HL-60/S4 treated with retinoic acid at 250 ng/mL for 4 days and 3 days (cell line): ENCODE results near the gene IQGAP2.

Experiments used
- in situ Hi-C: fragments of 300-500 bp; cut with MboI; formaldehyde crosslinking; loops from 2 replicates; pipeline ENCODE4 v1.7.0; 2022; ENCODE audit warnings: low sequenced_read_pairs

The IQGAP2 gene

DNA sequence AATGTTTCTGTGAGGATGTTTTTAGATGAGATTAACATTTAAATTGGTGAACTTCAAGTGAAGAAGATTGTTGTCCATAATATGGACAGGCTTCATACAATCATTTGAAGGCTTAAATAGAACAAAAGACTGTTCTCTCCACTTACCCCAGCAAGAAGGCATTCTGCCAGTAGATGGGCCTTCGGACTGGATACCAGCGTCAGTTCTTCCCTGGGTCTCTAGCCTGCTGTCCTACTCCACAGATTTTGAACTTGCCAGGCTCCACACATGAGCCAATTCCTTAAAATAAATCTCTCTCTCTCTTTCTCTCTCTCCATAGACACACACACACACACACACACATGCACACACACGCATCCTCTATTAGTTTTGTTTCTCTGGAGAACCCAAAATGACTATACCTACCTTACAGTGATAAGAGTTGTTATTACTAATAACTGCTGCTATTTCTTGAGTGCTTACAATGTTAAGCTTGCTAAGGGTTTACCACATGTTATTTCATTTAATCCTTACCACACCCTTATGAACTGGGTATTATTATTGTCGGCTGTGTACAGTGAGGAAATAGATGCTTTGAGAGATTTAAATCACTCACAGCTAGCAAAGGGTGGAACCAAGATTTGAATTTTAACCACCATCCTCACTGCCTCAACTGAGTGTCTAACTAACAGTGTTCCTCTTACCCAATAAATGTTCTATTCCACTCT, 19.8 kb upstream of the IQGAP2 start:
- in situ Hi-C loops = no loop called here

DNA sequence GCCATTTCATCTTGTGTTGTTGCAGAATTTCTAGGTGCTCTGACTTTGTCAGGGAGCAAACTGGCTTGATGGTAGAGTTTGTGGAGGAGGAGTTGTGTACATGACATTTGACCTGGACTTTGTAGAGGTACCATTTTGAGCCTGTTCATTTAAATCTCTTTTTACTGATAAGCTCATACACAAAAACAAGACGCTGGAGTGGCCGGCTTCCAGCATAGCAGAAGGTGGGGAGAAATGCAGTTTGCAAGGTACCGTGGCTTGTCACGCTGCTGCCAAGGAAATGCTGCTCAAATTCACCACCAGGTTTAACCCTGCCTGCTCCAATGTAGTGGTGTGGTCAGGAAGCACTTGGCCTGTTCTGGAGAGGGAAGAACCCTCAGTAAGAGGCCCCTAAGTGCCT, 18.9 kb upstream of the IQGAP2 start:
- in situ Hi-C loops = no loop called here

- in situ Hi-C loops = no loop called here
Observed at GRCh38 chr5:76384705-76385104, 18.4 kb upstream of the IQGAP2 start.

DNA sequence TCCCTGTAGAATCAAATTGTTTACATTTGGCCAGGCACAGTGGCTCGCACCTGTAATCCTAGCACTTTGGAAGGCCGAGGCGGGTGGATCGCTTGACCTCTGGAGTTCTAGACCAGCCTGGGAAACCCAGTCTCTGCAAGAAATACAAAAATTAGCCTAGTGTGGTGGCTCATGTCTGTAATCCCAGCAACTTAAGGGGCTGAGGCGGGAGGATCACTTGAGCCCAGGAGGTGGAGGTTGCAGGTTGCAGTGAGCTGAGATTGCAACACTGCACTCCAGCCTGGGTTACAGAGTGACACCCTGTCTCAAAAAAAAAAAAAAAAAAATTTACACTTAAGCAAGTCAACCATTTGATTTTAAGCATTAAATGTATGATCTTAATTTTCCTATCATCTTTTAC, 17.5 kb upstream of the IQGAP2 start:
- in situ Hi-C loops = no loop called here

- in situ Hi-C loops = no loop called here
Observed at GRCh38 chr5:76386360-76386759, 16.7 kb upstream of the IQGAP2 start.

- in situ Hi-C loops = no loop called here
Observed at GRCh38 chr5:76388236-76388635, 14.8 kb upstream of the IQGAP2 start.

DNA sequence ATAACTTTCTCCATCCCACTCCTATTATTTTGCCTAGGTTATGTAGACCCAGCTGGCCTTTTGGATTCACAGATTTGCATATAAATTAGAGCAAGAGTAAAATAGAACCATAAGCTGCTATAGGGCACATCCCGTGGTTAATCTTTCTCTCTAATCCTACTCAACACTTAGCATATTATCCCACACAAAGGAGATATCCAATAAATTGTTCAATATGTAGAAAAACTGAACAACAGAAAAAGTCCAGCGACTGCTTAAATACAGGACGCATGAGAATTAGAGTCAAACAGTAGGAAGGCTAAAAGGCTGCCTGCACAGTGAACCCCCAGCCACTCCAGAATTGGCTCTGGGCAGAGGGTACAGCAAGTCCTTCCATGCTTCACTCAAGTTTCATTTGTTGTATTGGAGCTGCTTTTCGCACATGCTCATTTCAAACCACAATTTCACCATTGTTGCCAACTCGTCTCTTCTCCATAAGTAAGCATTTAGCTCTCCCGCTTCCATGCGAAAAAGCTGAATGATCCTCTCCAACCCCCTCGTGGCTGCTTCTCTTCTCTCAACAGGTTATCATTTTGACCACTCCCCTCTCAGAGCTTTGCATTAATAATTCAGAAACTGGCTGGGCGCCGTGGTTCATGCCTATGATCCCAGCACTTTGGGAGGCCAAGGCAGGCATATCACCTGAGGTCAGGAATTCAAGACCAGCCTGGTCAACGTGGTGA, 14.1 kb upstream of the IQGAP2 start:
- in situ Hi-C loops = no loop called here

GRCh38 chr5:76389513-76390154, 13.5 kb upstream of the IQGAP2 start:
- in situ Hi-C loops = no loop called here

- in situ Hi-C loops = no loop called here
Observed at GRCh38 chr5:76391014-76391413, 12.1 kb upstream of the IQGAP2 start.

- in situ Hi-C loops = no loop called here
Observed at GRCh38 chr5:76393035-76393680, 9.9 kb upstream of the IQGAP2 start.

DNA sequence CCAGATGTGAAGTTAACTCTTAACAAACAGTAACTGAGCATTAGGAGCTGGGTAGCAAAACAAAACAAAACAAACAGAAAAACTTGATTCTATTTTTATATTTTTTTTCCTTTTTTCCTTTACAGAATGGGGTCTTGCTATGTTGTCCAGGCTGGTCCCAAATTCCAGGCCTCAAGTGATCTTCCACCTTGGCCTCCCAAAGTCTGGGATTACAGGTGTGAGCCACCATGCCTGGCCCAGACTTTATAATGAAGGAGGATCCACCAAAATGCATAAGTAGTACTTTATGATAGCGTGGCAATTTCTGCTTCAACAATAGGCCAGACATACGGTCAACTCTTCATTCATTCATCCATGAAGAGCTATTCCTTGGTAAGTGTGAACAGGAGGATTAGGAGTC, 5.9 kb upstream of the IQGAP2 start:
- in situ Hi-C loops = no loop called here

GRCh38 chr5:76399268-76399667, 3.8 kb upstream of the IQGAP2 start:
- in situ Hi-C loops = no loop called here

DNA sequence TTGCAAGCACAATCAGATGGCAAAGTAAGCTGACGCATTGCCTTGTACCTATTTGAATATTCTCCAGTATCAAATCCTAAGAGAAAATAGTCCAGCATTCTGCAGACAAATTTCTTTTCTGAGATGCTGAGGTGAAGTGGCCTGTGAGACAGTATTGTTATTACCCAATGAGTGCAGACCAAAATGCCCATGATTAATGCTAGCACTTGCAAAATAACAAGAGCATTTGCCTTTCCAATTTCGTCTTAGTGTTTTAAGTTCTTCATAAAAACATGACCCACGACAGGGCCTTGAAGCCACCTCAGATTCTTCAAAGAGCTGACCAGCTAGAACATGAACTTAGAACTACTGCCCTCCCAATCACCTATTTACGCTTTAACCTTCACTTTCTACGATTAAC, 2.6 kb upstream of the IQGAP2 start:
- in situ Hi-C loops = no loop called here

DNA sequence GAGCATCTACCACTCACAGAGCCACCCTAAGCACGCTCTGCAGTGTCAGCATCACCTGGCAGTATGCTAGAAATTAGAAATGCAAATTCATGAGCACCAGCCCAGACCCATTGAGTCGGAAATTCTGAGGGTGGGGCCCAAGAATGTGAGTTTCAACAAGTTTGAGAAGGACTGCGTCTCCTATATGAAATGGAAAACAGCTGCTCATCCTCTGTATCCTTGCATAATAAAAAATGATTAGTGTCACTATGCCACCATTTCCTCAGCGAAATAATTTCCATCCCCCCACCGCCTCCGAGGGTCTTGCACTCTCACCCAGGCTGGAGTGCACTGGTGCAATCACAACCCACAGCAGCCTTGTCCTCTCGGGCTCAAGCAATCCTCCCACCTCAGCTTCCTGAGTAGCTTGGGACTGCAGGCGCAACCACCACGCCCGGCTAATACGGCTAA, 1.3 kb upstream of the IQGAP2 start:
- in situ Hi-C loops = no loop called here

GRCh38 chr5:76402251-76402885, 717 bp upstream of the IQGAP2 start:
- in situ Hi-C loops = no loop called here

- in situ Hi-C loops = no loop called here
Observed at GRCh38 chr5:76403766-76404222, 709 bp downstream of the IQGAP2 start.

- in situ Hi-C loops = no loop called here
Observed at GRCh38 chr5:76404223-76405211, 1.4 kb downstream of the IQGAP2 start.

DNA sequence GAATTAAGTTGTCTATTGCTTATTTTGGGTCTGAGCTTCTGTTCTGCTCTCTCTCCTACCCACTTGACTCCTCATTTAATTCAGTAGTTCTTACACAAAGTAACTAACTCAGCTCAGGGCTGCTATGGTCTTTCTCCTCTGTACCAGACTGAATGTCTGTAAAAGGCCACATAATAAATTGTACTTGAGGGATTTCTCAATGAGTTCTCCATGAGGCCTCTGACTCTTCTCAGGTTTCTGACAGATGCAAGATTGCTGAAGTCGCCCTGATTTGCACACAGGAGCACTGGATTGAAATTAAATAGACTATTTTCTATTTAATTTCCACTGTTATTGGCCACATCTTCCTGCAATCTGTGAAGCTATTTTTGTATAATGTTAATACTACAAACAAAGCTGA, 2.9 kb downstream of the IQGAP2 start:
- in situ Hi-C loops = no loop called here

DNA sequence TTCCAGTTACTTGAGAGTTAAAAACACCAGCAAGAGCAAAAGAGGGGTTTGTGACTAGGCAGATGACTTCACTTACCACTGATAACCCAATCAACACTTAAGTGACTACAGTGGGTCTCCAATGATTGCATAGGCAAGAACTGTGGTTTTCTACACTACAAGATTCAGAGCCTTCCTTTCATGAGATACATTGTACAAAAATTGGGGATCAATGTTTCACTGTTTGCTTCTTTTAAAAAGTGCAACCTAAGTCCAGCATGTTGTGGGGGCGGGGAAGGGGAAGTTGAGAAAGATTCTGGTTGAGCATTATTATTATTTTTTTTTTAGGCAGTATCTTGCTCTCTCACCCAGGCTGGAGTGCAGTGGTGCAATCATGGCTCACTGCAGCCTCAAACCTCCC, 3.6 kb downstream of the IQGAP2 start:
- in situ Hi-C loops = no loop called here
